Activated naive CD8-positive, alpha-beta T cell treated with anti-CD3 and anti-CD28 coated beads, Interleukin-2, amount 10 ng/mL, durations not matched to agents 7 days and 5 days (primary cell): ENCODE data around the gene PSENEN. TPM values are rescaled to one million over a fixed set of nuclear protein-coding genes. Genes with fewer than 3 reads are reported as not detected.

Experiments
- total RNA-seq, 2 experiments: library from RNA; stranded (reverse); gene quantifications; one replicate each; pipeline ENCODE4 v1.2.3, GENCODE V29; 2021

The PSENEN gene
- total RNA-seq, 2 experiments from 2014 or later: 35.7 to 36.3 TPM

Other genes with a start within 250 kb of the PSENEN start
- gene DMKN, start 232.0 kb upstream of the PSENEN start, total RNA-seq: 1 to 10 TPM; 2.5 to 3.5 TPM
- not detected for gene SBSN, start 217.3 kb upstream of the PSENEN start, total RNA-seq
- not detected for gene GAPDHS, start 212.2 kb upstream of the PSENEN start, total RNA-seq
- 10 to 100 TPM; 37.2 to 38.2 TPM for gene TMEM147, start 200.0 kb upstream of the PSENEN start, total RNA-seq
- gene ATP4A, start 182.0 kb upstream of the PSENEN start, total RNA-seq: not detected
- gene PMIS2, start 159.5 kb upstream of the PSENEN start, total RNA-seq: not detected
- 10 to 100 TPM; 50.5 to 51.7 TPM for gene HAUS5, start 132.9 kb upstream of the PSENEN start, total RNA-seq
- 10 to 100 TPM; 87.4 to 92.2 TPM for gene RBM42, start 116.6 kb upstream of the PSENEN start, total RNA-seq
- gene ETV2, start 103.9 kb upstream of the PSENEN start, total RNA-seq: 1 to 10 TPM; 1.6 to 1.9 TPM
- 100 to 1,000 TPM; 407 to 412 TPM for gene COX6B1, start 97.3 kb upstream of the PSENEN start, total RNA-seq
- gene UPK1A, start 79.1 kb upstream of the PSENEN start, total RNA-seq: 1 to 10 TPM in 1 of 2 experiments, under 1 TPM in 1; 0.88 to 1.7 TPM
- 10 to 100 TPM; 24.5 to 33.6 TPM for gene ZBTB32, start 41.1 kb upstream of the PSENEN start, total RNA-seq
- 10 to 100 TPM; 74.6 to 75.9 TPM for gene KMT2B, start 27.6 kb upstream of the PSENEN start, total RNA-seq
- gene IGFLR1, start 3.2 kb upstream of the PSENEN start, total RNA-seq: 10 to 100 TPM; 63.0 to 63.4 TPM
- 10 to 100 TPM; 31.9 to 33.1 TPM for gene U2AF1L4, start 233 bp upstream of the PSENEN start, total RNA-seq
- gene LIN37, start 2.9 kb downstream of the PSENEN start, total RNA-seq: 10 to 100 TPM; 18.3 to 22.4 TPM
- under 1 TPM in 1 of 2 experiments, not detected in 1; 0.36 TPM for gene HSPB6, start 11.4 kb downstream of the PSENEN start, total RNA-seq
- gene PROSER3, start 12.5 kb downstream of the PSENEN start, total RNA-seq: 10 to 100 TPM; 53.0 to 59.9 TPM
- gene ARHGAP33, start 29.9 kb downstream of the PSENEN start, total RNA-seq: 10 to 100 TPM; 64.4 to 76.5 TPM
- gene PRODH2, start 67.2 kb downstream of the PSENEN start, total RNA-seq: not detected
- under 1 TPM in 1 of 2 experiments, not detected in 1; 0.40 TPM for gene NPHS1, start 106.9 kb downstream of the PSENEN start, total RNA-seq
- gene KIRREL2, start 111.3 kb downstream of the PSENEN start, total RNA-seq: 1 to 10 TPM; 2.9 to 3.0 TPM
- 1 to 10 TPM; 1.2 to 1.4 TPM for gene APLP1, start 122.9 kb downstream of the PSENEN start, total RNA-seq
- 10 to 100 TPM; 40.7 to 48.7 TPM for gene NFKBID, start 154.9 kb downstream of the PSENEN start, total RNA-seq
- 100 to 1,000 TPM; 186 to 190 TPM for gene HCST, start 156.9 kb downstream of the PSENEN start, total RNA-seq
- gene TYROBP, start 162.6 kb downstream of the PSENEN start, total RNA-seq: 10 to 100 TPM; 10.6 to 11.2 TPM
- 10 to 100 TPM; 10.7 to 12.4 TPM for gene LRFN3, start 190.7 kb downstream of the PSENEN start, total RNA-seq
- 10 to 100 TPM; 22.2 to 22.8 TPM for gene SDHAF1, start 249.5 kb downstream of the PSENEN start, total RNA-seq